Ascending aorta (tissue), 2 donors: Measurements from ENCODE around the gene ADAMTSL2. TPM values are rescaled to one million over a fixed set of nuclear protein-coding genes. Genes with fewer than 3 reads are reported as not detected.

Source experiments
- DNase-seq, 2 donors: peaks; one replicate each; pipeline ENCODE4 v3.0.0-alpha.2; 2019; ENCODE audit warnings: low spot score in 2 of 2
- H3K27ac ChIP-seq, 2 donors: fragments of 200-600 bp; sonication (generic); one replicate each; pipeline ENCODE4 v1.5.1; 2016 to 2017; ENCODE audit warnings: mild to moderate bottlenecking in 1 of 2
- H3K27me3 ChIP-seq: fragments of 200-600 bp; sonication (generic); one replicate; pipeline ENCODE4 v1.5.1; 2017
- H3K36me3 ChIP-seq, 2 donors: fragments of 200-600 bp; sonication (generic); one replicate each; pipeline ENCODE4 v1.5.1; 2016
- H3K4me1 ChIP-seq, 2 donors: fragments of 200-600 bp; sonication (generic); one replicate each; pipeline ENCODE4 v1.5.1; 2016 to 2017; ENCODE audit warnings: mild to moderate bottlenecking in 1 of 2
- H3K4me3 ChIP-seq, 2 donors: fragments of 200-600 bp; sonication (generic); one replicate each; pipeline ENCODE4 v1.5.1; 2016 to 2017; ENCODE audit warnings: mild to moderate bottlenecking in 1 of 2
- H3K9me3 ChIP-seq, 2 donors: fragments of 200-600 bp; sonication (generic); one replicate each; pipeline ENCODE4 v1.5.1; 2016
- CTCF ChIP-seq, 3 experiments: fragments of 200-600 bp in 2 of 3; fragments of 450-650 bp in 1 of 3; sonication (generic) in 2 of 3; IDR thresholded peaks; one replicate each; pipeline ENCODE4 v1.5.1; 2016 to 2019; ENCODE audit warnings: antibody characterized with exemption in 3 of 3, mild to moderate bottlenecking in 1 of 3, moderate library complexity in 1 of 3
- intact Hi-C: fragments of 100-400 bp; cut with DNase I; formaldehyde crosslinking; loops from one replicate; pipeline ENCODE4 v1.15.1; 2023
- total RNA-seq: library from RNA; depleted of rRNA; stranded (reverse); fragments of >200 nt; gene quantifications from one replicate; pipeline ENCODE4 v1.1.0, GENCODE V29; 2016

Gene ADAMTSL2
- total RNA-seq, 1 donor from 2014 or later, result 3.4 TPM

- Histone ChIP-seq H3K4me3 (no peak overlapping the region), H3K27ac (no peak overlapping the region), H3K4me1 (no peaks in the 10 kb centered on the region), H3K27me3 (no peaks in the 10 kb centered on the region), H3K9me3 (no peaks in the 10 kb centered on the region), H3K36me3 (no peaks in the 10 kb centered on the region)
- intact Hi-C loops, result no loop called here
- DNase-seq, result no peak
- no peak for TF ChIP-seq CTCF (IDR thresholded peaks at IDR 0.05)
Observed at GRCh38 chr9:133545494-133546286, 11.2 kb downstream of the ADAMTSL2 start.

- intact Hi-C loops, result no loop called here
- no peak for DNase-seq
- Histone ChIP-seq H3K27me3 (no peaks in the 10 kb centered on the region), H3K27ac (no peak overlapping the region), H3K4me1 (no peaks in the 10 kb centered on the region), H3K4me3 (no peak overlapping the region), H3K9me3 (no peaks in the 10 kb centered on the region), H3K36me3 (no peaks in the 10 kb centered on the region)
- no peak for TF ChIP-seq CTCF (IDR thresholded peaks at IDR 0.05)
Observed at GRCh38 chr9:133546287-133546680, 11.8 kb downstream of the ADAMTSL2 start.

- DNase-seq, result no peak
- Histone ChIP-seq H3K4me3 (no peak overlapping the region), H3K27ac (no peak overlapping the region), H3K4me1 (no peaks in the 10 kb centered on the region), H3K27me3 (no peaks in the 10 kb centered on the region), H3K9me3 (no peaks in the 10 kb centered on the region), H3K36me3 (no peaks in the 10 kb centered on the region)
- no peak for TF ChIP-seq CTCF (IDR thresholded peaks at IDR 0.05)
- intact Hi-C loops, result no loop called here
Observed at GRCh38 chr9:133547116-133547515, 12.6 kb downstream of the ADAMTSL2 start.

- no peak for TF ChIP-seq CTCF (IDR thresholded peaks at IDR 0.05)
- no peak overlapping the region for H3K27ac ChIP-seq
- no peaks in the 10 kb centered on the region for H3K27me3 ChIP-seq
- intact Hi-C loops, result no loop called here
- H3K9me3 ChIP-seq, result no peaks in the 10 kb centered on the region
- no peak for DNase-seq
- no peaks in the 10 kb centered on the region for H3K36me3 ChIP-seq
- H3K4me3 ChIP-seq, result no peak overlapping the region
- no peaks in the 10 kb centered on the region for H3K4me1 ChIP-seq
Observed at GRCh38 chr9:133551446-133551845, 16.9 kb downstream of the ADAMTSL2 start.

- no peak for TF ChIP-seq CTCF (IDR thresholded peaks at IDR 0.05)
- Histone ChIP-seq H3K9me3 (no peaks in the 10 kb centered on the region), H3K4me3 (no peak overlapping the region), H3K27ac (no peak overlapping the region), H3K36me3 (no peaks in the 10 kb centered on the region), H3K27me3 (no peaks in the 10 kb centered on the region), H3K4me1 (no peaks in the 10 kb centered on the region)
- no peak for DNase-seq
- intact Hi-C loops, result no loop called here
Observed at GRCh38 chr9:133552236-133552635, 17.7 kb downstream of the ADAMTSL2 start.
